ENCODE measurements around the gene ATG16L1.
A peak's percentile ranks its signal among the peaks of the same experiment; 100 is the strongest.

ATG16L1 gene

GRCh38 chr2:233247744-233248143, 3.7 kb upstream of the ATG16L1 start:
- H3K79me2 ChIP-seq (ENCODE audit: insufficient read depth, low read length), result peaks cover 13% of the 10 kb centered on the region
- H3K4me3 ChIP-seq (ENCODE audit: low read depth in 1 of 2, low read length in 2 of 2), result no peak overlapping the region
- ATAC-seq (ENCODE audit: insufficient read depth, low read depth) (no peak), DNase-seq (no peak)
- H2AFZ ChIP-seq (ENCODE audit: low read depth, low read length), result peak overlapping the region; percentile 44; the same call in 1 of the 2 replicates
- peaks cover 10% of the 10 kb centered on the region for H3K4me1 ChIP-seq (ENCODE audit: insufficient read depth, low read length)
- no peak overlapping the region for H3K4me2 ChIP-seq (ENCODE audit: insufficient read depth, low read length)
- no peaks in the 10 kb centered on the region for H3K27me3 ChIP-seq (ENCODE audit: insufficient read depth, low read length, poor library complexity)
- no peaks in the 10 kb centered on the region for H3K36me3 ChIP-seq (ENCODE audit: insufficient read depth, low read length)
- no peak overlapping the region for H3K9ac ChIP-seq (ENCODE audit: low read depth, low read length)
- TF ChIP-seq CTCF (IDR thresholded peaks at IDR 0.05; ENCODE audit: borderline replicate concordance, extremely low read depth, low read length, poor library complexity, severe bottlenecking), result no peak
- no peak for TF ChIP-seq EZH2 (IDR thresholded peaks at IDR 0.05; ENCODE audit: borderline replicate concordance, low read depth, low read length, severe bottlenecking)
- H4K20me1 ChIP-seq (ENCODE audit: insufficient read depth, low read length), result peaks cover 3% of the 10 kb centered on the region; the same call in 1 of the 2 replicates
- no peak overlapping the region for H3K27ac ChIP-seq (ENCODE audit: low read length)
- no peaks in the 10 kb centered on the region for H3K9me3 ChIP-seq (ENCODE audit: insufficient read depth, low read length, severe bottlenecking)

- Histone ChIP-seq H3K9ac (ENCODE audit: low read depth, low read length) (no peak overlapping the region), H3K4me3 (ENCODE audit: low read depth in 1 of 2, low read length in 2 of 2) (no peak overlapping the region), H3K27me3 (ENCODE audit: insufficient read depth, low read length, poor library complexity) (no peaks in the 10 kb centered on the region), H4K20me1 (ENCODE audit: insufficient read depth, low read length) (peaks cover 12% of the 10 kb centered on the region; the same call in 1 of the 2 replicates), H3K4me2 (ENCODE audit: insufficient read depth, low read length) (no peak overlapping the region), H3K79me2 (ENCODE audit: insufficient read depth, low read length) (peaks cover 25% of the 10 kb centered on the region), H2AFZ (ENCODE audit: low read depth, low read length) (peak overlapping the region; percentile 8), H3K27ac (ENCODE audit: low read length) (no peak overlapping the region), H3K4me1 (ENCODE audit: insufficient read depth, low read length) (peaks cover 23% of the 10 kb centered on the region), H3K9me3 (ENCODE audit: insufficient read depth, low read length, severe bottlenecking) (no peaks in the 10 kb centered on the region), H3K36me3 (ENCODE audit: insufficient read depth, low read length) (peaks cover 6% of the 10 kb centered on the region; the same call in 1 of the 2 replicates)
- ATAC-seq (ENCODE audit: insufficient read depth, low read depth), result no peak
- TF ChIP-seq CTCF (IDR thresholded peaks at IDR 0.05; ENCODE audit: borderline replicate concordance, extremely low read depth, low read length, poor library complexity, severe bottlenecking) (no peak), EZH2 (IDR thresholded peaks at IDR 0.05; ENCODE audit: borderline replicate concordance, low read depth, low read length, severe bottlenecking) (no peak)
- no peak for DNase-seq
Observed at GRCh38 chr2:233248999-233249398, 2.5 kb upstream of the ATG16L1 start.

GRCh38 chr2:233250568-233250967, 905 bp upstream of the ATG16L1 start:
- Histone ChIP-seq H3K9ac (ENCODE audit: low read depth, low read length) (peak overlapping the region; percentile 77; the same call in 1 of the 2 replicates), H3K79me2 (ENCODE audit: insufficient read depth, low read length) (peaks cover 41% of the 10 kb centered on the region), H3K36me3 (ENCODE audit: insufficient read depth, low read length) (peaks cover 18% of the 10 kb centered on the region; the same call in 1 of the 2 replicates), H2AFZ (ENCODE audit: low read depth, low read length) (peak overlapping the region; percentile 76), H3K4me1 (ENCODE audit: insufficient read depth, low read length) (peaks cover 31% of the 10 kb centered on the region), H3K27ac (ENCODE audit: low read length) (peak overlapping the region; percentile 81), H4K20me1 (ENCODE audit: insufficient read depth, low read length) (peaks cover 16% of the 10 kb centered on the region; the same call in 1 of the 2 replicates), H3K27me3 (ENCODE audit: insufficient read depth, low read length, poor library complexity) (no peaks in the 10 kb centered on the region), H3K9me3 (ENCODE audit: insufficient read depth, low read length, severe bottlenecking) (no peaks in the 10 kb centered on the region), H3K4me2 (ENCODE audit: insufficient read depth, low read length) (no peak overlapping the region), H3K4me3 (ENCODE audit: low read depth in 1 of 2, low read length in 2 of 2) (no peak overlapping the region)
- ATAC-seq (ENCODE audit: insufficient read depth, low read depth) (no peak), DNase-seq (no peak)
- no peak for TF ChIP-seq EZH2 (IDR thresholded peaks at IDR 0.05; ENCODE audit: borderline replicate concordance, low read depth, low read length, severe bottlenecking)
- TF ChIP-seq CTCF (IDR thresholded peaks at IDR 0.05; ENCODE audit: borderline replicate concordance, extremely low read depth, low read length, poor library complexity, severe bottlenecking), result no peak

All from DND-41 (cell line).